GM21529 (cell line): ENCODE data around the gene NOD2.

Source experiments
- ATAC-seq: cut with Tn5 transposase; IDR thresholded peaks from one replicate; pipeline ENCODE4 v1.9.1; 2021; ENCODE audit not compliant: unreplicated experiment

NOD2 gene

GRCh38 chr16:50712560-50712898, 19.1 kb downstream of the NOD2 start:
- no peak for ATAC-seq

GRCh38 chr16:50712956-50713355, 19.6 kb downstream of the NOD2 start:
- no peak for ATAC-seq

DNA sequence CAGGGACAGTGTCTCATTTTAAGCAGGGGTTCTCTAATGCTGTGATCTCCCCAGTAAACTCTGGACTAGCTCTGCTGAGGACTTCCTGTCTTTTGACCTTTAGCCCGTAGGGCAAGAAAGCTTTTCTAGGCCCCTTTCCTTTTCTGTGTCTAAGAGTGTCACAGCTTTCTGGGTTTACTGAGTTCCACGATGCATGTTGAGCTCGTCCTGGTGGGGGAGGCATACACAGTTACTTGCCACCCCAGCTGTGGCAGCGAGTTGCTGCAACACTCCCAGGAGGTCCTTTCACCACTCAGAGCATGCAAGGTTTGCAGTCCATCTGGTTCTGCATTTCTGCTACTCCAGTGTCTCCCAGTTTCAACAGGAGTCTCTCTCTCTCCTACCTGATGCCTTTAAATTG, 23.7 kb downstream of the NOD2 start:
- ATAC-seq: no peak

DNA sequence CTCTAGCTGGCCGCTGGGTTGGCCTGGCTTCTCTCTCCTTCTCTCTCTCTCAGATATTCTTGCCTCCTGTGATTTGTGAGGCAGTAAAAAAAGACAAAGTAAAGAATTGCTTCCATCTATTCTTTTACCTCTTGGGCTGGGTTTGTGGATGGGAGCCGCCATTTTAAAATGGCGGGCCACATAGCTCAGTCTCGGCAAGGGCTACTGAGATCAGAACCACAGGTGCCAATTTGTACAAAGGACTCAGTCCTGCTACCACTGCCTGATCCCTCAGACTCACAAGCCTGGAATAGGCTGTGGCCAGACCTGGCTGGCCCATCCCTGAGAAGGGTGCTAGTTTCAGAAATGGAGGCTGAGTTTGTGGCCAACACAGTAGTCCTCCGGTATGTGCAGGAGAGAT, 24.1 kb downstream of the NOD2 start:
- no peak for ATAC-seq

- ATAC-seq: no peak
Measured at GRCh38 chr16:50718061-50718760, 24.8 kb downstream of the NOD2 start.

DNA sequence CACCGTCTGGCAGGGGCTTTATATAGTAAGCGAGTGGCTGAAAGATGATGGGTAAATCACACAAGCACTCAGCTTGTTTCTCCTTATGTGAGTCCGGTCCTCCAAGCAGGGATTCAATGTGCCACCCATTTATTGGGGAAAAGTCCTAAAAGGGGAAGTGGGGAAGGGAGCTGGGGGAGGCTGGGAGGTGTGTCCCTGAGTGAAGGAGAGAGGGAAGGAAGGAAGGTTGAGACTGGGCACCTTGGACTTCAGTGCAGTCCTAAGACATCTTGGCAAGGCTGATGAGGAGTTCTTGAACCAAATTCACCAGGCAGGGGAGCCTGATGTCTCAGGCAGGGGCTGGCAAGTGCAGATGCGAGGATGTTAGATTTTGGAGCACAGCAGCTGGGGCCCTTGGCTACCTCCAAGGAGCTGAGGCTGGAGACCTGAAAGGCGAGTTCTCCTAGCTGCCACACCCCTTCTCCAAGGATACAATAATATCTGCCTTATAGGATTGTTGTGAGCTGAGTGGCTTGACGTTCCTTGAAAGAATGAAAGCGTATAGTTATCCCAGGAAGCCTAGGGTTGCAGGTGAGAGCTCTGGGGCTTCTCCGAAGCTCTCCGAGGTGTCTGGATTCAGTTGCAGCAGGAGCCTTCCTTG, 25.5 kb downstream of the NOD2 start:
- no peak for ATAC-seq

GRCh38 chr16:50719401-50720337, 26.3 kb downstream of the NOD2 start:
- ATAC-seq: no peak

DNA sequence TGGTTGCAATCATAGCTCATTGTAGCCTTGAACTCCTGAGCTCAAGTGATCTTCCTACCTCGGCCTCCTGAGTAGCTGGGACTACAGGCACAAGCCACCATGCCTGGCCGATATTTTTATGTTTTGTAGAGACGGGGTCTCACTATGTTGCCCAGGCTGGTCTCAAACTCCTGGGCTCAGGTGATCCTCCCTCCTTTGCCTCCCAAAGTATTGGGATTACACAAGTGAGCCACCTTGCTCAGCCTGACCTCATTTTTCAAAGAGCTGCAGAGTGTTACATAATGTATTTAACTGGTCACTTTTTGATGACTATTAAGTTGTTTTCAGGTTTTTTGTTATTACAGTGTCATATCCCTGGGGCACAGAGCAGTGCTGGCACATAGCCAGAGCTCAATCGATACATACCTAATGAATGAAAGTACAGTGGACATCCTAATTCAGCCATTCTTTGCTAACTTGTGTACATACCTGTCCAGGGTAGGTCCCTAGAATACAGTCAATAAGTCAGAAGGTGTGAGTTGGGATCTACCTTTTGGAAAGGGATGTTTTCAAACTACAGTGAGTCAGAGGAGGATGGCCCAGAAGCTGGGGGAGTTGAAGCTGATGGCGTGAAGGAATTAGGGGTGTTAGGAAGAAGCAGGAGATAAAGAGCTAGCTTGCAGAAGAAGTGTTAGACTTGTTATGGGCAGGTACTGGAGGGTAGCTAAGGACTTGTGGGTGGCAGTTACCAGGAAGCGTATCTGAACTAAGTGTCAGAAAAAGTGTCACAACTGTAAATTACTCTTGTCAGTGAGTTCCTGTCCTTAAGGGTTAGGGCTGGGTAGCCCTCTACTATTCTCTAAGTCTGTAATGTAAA, 28.4 kb downstream of the NOD2 start:
- no peak for ATAC-seq

DNA sequence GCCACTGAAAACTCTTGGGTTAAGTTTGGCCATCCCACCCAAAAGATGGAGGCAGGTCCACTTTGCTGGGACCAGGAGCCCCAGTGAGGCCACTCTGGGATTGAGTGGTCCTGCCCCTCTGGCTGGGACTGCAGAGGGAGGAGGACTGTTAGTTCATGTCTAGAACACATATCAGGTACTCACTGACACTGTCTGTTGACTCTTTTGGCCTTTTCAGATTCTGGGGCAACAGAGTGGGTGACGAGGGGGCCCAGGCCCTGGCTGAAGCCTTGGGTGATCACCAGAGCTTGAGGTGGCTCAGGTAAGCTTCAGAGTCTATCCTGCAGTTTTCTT, 29.0 kb downstream of the NOD2 start:
- no peak for ATAC-seq

DNA sequence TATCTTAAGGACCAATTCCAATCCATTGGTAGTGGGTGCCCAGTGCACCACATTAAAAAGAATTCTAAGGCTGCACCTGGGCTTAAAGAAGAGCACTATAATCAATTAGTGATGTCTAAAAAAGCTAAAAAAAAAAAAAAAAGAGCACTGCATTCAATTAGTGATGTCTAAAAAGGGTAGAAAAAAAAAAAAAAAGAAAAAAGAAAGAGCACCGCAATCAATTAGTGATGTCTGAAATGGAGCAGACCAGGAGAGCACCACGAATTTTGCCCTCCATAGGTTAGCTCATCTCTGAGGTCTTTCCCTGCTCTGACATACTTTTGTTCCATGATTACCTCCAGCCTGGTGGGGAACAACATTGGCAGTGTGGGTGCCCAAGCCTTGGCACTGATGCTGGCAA, 29.6 kb downstream of the NOD2 start:
- no peak for ATAC-seq

- ATAC-seq: no peak
Measured at GRCh38 chr16:50724306-50724705, 30.9 kb downstream of the NOD2 start.

DNA sequence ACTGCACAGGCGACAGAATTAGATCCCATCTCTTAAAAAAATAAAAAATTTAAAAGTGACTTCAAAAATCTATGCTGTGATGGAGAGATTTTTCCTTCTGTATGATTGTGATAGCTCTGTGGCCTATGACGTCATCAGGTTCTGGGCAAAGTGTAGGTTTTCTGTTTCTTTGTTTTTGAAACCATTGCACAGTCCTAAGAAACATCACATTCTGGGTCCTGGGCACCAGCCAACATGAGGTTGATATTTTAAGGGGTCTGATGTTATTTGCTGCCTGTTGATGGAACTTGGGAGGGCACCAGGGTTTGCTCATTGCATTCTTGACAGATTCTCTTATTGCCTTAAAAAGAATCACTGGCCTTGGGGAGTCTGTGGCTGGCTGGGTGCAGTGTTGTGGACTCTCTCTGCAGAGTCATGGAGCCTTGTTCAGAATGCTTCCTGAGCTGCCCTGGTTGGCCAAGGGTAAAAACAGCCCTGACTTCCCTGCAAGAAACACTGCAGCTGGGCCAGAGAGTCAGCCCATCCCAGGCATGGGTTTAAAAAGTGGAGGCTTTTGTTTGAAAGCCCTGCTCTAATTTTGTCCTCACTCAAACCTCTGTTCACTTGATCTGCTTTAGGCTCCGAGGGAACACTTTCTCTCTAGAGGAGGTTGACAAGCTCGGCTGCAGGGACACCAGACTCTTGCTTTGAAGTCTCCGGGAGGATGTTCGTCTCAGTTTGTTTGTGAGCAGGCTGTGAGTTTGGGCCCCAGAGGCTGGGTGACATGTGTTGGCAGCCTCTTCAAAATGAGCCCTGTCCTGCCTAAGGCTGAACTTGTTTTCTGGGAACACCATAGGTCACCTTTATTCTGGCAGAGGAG, 38.0 kb downstream of the NOD2 start:
- no peak for ATAC-seq

DNA sequence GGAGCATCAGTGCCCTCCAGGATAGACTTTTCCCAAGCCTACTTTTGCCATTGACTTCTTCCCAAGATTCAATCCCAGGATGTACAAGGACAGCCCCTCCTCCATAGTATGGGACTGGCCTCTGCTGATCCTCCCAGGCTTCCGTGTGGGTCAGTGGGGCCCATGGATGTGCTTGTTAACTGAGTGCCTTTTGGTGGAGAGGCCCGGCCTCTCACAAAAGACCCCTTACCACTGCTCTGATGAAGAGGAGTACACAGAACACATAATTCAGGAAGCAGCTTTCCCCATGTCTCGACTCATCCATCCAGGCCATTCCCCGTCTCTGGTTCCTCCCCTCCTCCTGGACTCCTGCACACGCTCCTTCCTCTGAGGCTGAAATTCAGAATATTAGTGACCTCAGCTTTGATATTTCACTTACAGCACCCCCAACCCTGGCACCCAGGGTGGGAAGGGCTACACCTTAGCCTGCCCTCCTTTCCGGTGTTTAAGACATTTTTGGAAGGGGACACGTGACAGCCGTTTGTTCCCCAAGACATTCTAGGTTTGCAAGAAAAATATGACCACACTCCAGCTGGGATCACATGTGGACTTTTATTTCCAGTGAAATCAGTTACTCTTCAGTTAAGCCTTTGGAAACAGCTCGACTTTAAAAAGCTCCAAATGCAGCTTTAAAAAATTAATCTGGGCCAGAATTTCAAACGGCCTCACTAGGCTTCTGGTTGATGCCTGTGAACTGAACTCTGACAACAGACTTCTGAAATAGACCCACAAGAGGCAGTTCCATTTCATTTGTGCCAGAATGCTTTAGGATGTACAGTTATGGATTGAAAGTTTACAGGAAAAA, 38.8 kb downstream of the NOD2 start:
- ATAC-seq: no peak

DNA sequence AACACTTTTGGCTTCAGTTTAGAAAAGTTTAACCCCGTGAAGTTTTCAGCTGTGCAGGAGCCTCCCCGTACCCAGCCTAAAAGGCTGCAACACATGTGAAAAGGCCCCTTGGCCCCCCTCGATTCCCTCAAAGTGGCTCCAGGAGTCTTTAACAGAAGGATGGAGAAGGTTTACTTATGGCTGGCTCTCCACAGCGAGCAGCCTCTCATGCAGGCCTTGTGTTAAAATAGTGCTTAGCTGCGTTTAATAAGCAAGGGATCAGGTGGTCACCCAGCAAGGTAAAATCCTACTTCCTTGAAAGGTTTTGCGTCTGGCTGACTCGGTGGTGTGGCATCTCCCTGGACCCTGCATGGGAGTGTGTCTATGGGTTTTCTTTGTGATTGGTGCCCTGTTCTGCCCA, 40.1 kb downstream of the NOD2 start:
- no peak for ATAC-seq

DNA sequence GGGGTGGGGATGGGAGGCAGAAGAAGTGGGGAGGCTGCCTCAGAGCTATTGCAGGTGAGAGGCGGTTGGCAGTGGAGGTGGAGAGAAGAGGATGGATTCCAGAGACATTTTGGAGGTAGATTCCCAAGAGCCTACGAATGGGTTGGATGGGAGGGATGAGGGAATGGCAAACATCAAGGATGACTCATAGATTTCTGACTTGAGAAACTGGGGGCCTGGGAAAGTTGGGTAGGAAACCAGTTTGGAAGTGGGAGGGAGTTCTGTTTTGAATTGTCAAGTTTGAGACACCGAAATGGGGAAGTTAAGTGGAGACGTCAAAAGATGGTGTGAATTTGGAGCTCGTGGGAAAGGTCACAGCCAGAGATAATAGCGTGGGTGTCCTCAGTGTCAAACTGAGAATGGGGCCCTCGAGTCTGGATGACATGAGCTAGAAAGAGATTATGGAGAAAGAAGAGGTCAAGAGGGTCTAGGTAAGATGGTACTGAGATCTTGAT, 42.3 kb downstream of the NOD2 start:
- ATAC-seq: peak; percentile 64

- ATAC-seq: no peak
Measured at GRCh38 chr16:50736448-50736847, 43.0 kb downstream of the NOD2 start.

DNA sequence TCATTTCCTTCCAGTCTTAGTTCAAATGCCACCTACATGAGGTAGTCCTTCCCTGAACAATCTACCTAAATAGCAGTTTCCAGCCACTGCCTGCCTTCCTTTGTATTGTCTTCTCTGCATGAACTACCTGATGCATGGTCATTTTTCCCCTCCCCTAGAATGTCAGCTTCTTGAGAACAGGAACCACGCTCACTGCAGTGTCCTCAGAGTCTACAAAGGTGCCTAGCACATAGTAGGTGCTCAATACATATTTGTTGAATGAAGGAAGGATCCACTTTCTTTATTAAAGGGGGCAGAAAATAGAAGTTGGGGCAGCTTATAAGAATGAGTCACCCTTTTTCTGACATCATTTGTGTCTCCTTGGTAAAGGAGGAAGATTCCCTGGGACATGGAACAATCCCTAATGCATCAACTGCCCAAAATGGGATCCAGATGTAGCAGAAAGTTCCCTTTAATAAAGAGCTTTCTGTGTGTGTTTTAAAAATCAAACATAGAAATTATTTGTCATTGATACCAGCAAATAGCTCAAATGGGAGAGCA, 44.1 kb downstream of the NOD2 start:
- no peak for ATAC-seq

- no peak for ATAC-seq
Measured at GRCh38 chr16:50739031-50739430, 45.6 kb downstream of the NOD2 start.

- ATAC-seq: no peak
Measured at GRCh38 chr16:50740736-50741135, 47.3 kb downstream of the NOD2 start.
